Right atrium auricular region (tissue), 2 donors: ENCODE measurements around the gene STUM. TPM values are rescaled to one million over a fixed set of nuclear protein-coding genes. Genes with fewer than 3 reads are reported as not detected.

Experiments used
- DNase-seq: peaks from one replicate; pipeline ENCODE4 v3.0.0-alpha.2; 2019; ENCODE audit warnings: low spot score
- H3K27ac ChIP-seq, 2 donors: fragments of 200-600 bp; sonication (generic); 1 replicate in 1 of 2; 2 replicates in 1 of 2; pipeline ENCODE4 v1.5.1; 2016 to 2019
- H3K27me3 ChIP-seq, 2 donors: fragments of 200-600 bp; sonication (generic); one replicate each; pipeline versions ENCODE4 v1.5.1 to v1.6.0; 2017 to 2019
- H3K36me3 ChIP-seq: fragments of 200-600 bp; sonication (generic); one replicate; pipeline ENCODE4 v1.5.1; 2016
- H3K4me1 ChIP-seq, 2 donors: fragments of 200-600 bp; sonication (generic); one replicate each; pipeline versions ENCODE4 v1.5.1 to v1.6.0; 2017 to 2019
- H3K4me3 ChIP-seq, 2 donors: fragments of 200-600 bp; sonication (generic); 1 replicate in 1 of 2; 2 replicates in 1 of 2; pipeline ENCODE4 v1.5.1; 2017 to 2019; ENCODE audit warnings: mild to moderate bottlenecking in 1 of 2, moderate library complexity in 1 of 2
- H3K9me3 ChIP-seq, 2 donors: fragments of 200-600 bp; sonication (generic); one replicate each; pipeline ENCODE4 v1.5.1; 2019
- CTCF ChIP-seq, 2 donors: fragments of 200-600 bp; sonication (generic); IDR thresholded peaks; one replicate each; pipeline ENCODE4 v1.5.1; 2019; ENCODE audit warnings: antibody characterized with exemption in 2 of 2
- total RNA-seq, 2 donors: library from RNA; depleted of rRNA; stranded (reverse); fragments of >200 nt; gene quantifications; one replicate each; pipeline ENCODE4 v1.1.0, GENCODE V29; 2016

Gene STUM
- total RNA-seq, 2 donors from 2014 or later, result 0.43 to 0.70 TPM

GRCh38 chr1:226654668-226655055 is 106.1 kb downstream of the STUM start:
- Histone ChIP-seq H3K9me3 (no peaks in the 10 kb centered on the region), H3K27me3 (no peaks in the 10 kb centered on the region), H3K4me3 (no peak overlapping the region), H3K4me1 (peaks cover 0 to 69% of the 10 kb centered on the region in 2 donors), H3K36me3 (no peaks in the 10 kb centered on the region), H3K27ac (peak overlapping the region; percentile 12 to 84)
- TF ChIP-seq CTCF (IDR thresholded peaks at IDR 0.05), result no peak
- no peak for DNase-seq

- Histone ChIP-seq H3K4me1 (peaks cover 0 to 73% of the 10 kb centered on the region in 2 donors), H3K36me3 (no peaks in the 10 kb centered on the region), H3K27me3 (no peaks in the 10 kb centered on the region), H3K4me3 (no peak overlapping the region), H3K9me3 (no peaks in the 10 kb centered on the region), H3K27ac (peak overlapping the region; percentile 84 to 87)
- TF ChIP-seq CTCF (IDR thresholded peaks at IDR 0.05), result no peak
- DNase-seq, result no peak
These were observed 106.9 kb downstream of the STUM start for GRCh38 chr1:226655251-226656163.

GRCh38 chr1:226656201-226656600 is 107.6 kb downstream of the STUM start:
- no peak for TF ChIP-seq CTCF (IDR thresholded peaks at IDR 0.05)
- H3K27me3 ChIP-seq, result no peaks in the 10 kb centered on the region
- H3K4me1 ChIP-seq, result peaks cover 0 to 80% of the 10 kb centered on the region in 2 donors

GRCh38 chr1:226656601-226657277 is 108.2 kb downstream of the STUM start:
- peak overlapping the region; percentile 84 to 87 for H3K27ac ChIP-seq
- no peak for DNase-seq
- TF ChIP-seq CTCF (IDR thresholded peaks at IDR 0.05), result no peak
- H3K4me1 ChIP-seq, result peaks cover 0 to 85% of the 10 kb centered on the region in 2 donors
- no peaks in the 10 kb centered on the region for H3K27me3 ChIP-seq
- H3K36me3 ChIP-seq, result no peaks in the 10 kb centered on the region
- no peaks in the 10 kb centered on the region for H3K9me3 ChIP-seq
- no peak overlapping the region for H3K4me3 ChIP-seq

More at GRCh38 chr1:226656201-226656600, 107.6 kb downstream of the STUM start:
- H3K27ac ChIP-seq, result peak overlapping the region; percentile 84 to 87
- H3K36me3 ChIP-seq, result no peaks in the 10 kb centered on the region
- no peaks in the 10 kb centered on the region for H3K9me3 ChIP-seq
- no peak overlapping the region for H3K4me3 ChIP-seq
- DNase-seq, result no peak

- TF ChIP-seq CTCF (IDR thresholded peaks at IDR 0.05), result no peak
- Histone ChIP-seq H3K27ac (peak overlapping the region; percentile 84 to 87), H3K4me1 (peaks cover 0 to 98% of the 10 kb centered on the region in 2 donors), H3K36me3 (no peaks in the 10 kb centered on the region), H3K4me3 (no peak overlapping the region), H3K9me3 (no peaks in the 10 kb centered on the region), H3K27me3 (no peaks in the 10 kb centered on the region)
- no peak for DNase-seq
These were observed 109.5 kb downstream of the STUM start for GRCh38 chr1:226657895-226658545.
